ENCODE measurements around the gene TAS2R3. TPM values are rescaled to one million over a fixed set of nuclear protein-coding genes. Genes with fewer than 3 reads are reported as not detected.
"Not testable (repeated sequence)": the region's sequence is repeated elsewhere in the genome, so short reads cannot be mapped to it uniquely, and the experiment has no call there.

TAS2R3 gene
- total RNA-seq, 4 donors from 2014 or later: 0.62 to 4.2 (median 1.5) TPM; not detected in 1

DNA sequence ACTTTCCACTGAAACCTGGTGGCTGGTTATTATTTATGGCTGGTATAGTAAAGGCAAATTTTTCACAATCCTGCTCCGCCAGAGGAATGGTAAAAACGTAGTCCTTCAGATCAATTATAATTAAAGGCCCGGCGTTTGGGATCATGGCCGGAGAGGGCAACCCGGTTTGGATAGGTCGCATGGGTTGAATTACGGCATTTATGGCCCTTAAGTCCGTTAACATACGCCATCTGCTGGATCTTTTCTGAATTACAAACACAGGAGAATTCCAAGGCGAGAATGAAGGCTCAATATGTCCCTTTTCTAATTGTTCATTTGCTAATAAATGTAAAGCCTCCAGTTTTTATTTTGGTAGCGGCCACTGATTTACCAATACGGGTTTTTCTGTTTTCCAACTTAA, 11.3 kb upstream of the TAS2R3 start:
- no peak overlapping the region for H3K27ac ChIP-seq
- TF ChIP-seq, protein P1, sequence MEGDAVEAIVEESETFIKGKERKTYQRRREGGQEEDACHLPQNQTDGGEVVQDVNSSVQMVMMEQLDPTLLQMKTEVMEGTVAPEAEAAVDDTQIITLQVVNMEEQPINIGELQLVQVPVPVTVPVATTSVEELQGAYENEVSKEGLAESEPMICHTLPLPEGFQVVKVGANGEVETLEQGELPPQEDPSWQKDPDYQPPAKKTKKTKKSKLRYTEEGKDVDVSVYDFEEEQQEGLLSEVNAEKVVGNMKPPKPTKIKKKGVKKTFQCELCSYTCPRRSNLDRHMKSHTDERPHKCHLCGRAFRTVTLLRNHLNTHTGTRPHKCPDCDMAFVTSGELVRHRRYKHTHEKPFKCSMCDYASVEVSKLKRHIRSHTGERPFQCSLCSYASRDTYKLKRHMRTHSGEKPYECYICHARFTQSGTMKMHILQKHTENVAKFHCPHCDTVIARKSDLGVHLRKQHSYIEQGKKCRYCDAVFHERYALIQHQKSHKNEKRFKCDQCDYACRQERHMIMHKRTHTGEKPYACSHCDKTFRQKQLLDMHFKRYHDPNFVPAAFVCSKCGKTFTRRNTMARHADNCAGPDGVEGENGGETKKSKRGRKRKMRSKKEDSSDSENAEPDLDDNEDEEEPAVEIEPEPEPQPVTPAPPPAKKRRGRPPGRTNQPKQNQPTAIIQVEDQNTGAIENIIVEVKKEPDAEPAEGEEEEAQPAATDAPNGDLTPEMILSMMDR (IDR thresholded peaks at IDR 0.05): no peak
- TF ChIP-seq POLR2AphosphoS5 (IDR thresholded peaks at IDR 0.05) (no peak), EP300 (IDR thresholded peaks at IDR 0.05) (no peak), POLR2A (IDR thresholded peaks at IDR 0.05) (no peak)
- H3K9me3 ChIP-seq: peaks cover 0 to 29% (median 0%) of the 10 kb centered on the region in 3 donors
- 90 to 99% methylated on average over 11 to 12 of the region's 13 CpGs for WGBS, 2 donors (ENCODE audit: low coverage in 1 of 2)
- ATAC-seq: no peak
- H3K27me3 ChIP-seq: no peaks in the 10 kb centered on the region
- H3K4me1 ChIP-seq: no peaks in the 10 kb centered on the region
- peaks cover 12 to 98% of the 10 kb centered on the region in 2 donors for H3K36me3 ChIP-seq
- H3K4me3 ChIP-seq: no peak overlapping the region

DNA sequence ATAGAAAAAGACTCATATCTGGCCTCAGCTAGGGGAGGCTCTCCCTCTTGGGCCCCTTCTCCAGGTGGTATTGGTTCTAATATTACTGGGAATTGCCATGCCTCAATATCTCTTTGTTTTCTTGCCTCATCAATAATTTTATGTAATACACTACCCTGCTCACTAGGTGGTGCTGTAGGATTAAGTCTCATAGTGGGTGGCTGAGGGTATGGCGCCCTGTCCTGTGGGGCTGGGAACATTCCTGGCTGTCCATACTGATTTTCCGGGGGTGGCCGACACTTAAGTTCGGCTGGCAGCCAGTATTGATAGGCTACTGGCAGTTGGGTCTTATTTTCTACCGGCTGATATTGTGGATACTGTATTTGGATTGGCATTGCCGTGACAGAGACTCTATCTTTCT, 9.0 kb upstream of the TAS2R3 start:
- Histone ChIP-seq H3K27ac (no peak overlapping the region), H3K27me3 (no peaks in the 10 kb centered on the region), H3K36me3 (peaks cover 12 to 97% of the 10 kb centered on the region in 2 donors), H3K4me3 (no peak overlapping the region), H3K9me3 (peaks cover 0 to 29% (median 0%) of the 10 kb centered on the region in 3 donors), H3K4me1 (no peaks in the 10 kb centered on the region)
- ATAC-seq: no peak
- no peak for TF ChIP-seq POLR2AphosphoS5 (IDR thresholded peaks at IDR 0.05)
- no peak for TF ChIP-seq EP300 (IDR thresholded peaks at IDR 0.05)
- TF ChIP-seq, protein P1 (IDR thresholded peaks at IDR 0.05): peak in 1 of 4 experiments; percentile 18
- WGBS, 2 donors (ENCODE audit: low coverage in 1 of 2): 83% methylated on average over 6 of the region's 6 CpGs; no CpG with 5 or more reads in 1 of the 2 donors

DNA sequence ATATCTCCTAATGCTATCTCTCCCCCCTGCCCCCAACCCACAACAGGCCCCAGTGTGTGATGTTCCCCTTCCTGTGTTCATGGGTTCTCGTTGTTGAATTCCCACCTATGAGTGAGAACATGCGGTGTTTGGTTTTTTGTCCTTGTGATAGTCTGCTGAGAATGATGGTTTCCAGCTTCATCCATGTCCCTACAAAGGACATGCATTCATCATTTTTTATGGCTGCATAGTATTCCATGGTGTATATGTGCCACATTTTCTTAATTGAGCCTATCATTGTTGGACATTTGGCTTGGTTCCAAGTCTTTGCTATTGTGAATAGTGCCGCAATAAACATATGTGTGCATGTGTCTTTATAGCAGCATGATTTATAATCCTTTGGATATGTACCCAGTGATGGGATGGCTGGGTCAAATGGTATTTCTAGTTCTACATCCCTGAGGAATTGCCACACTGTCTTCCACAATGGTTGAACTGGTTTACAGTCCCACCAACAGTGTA, 6.2 kb downstream of the TAS2R3 start:
- not testable (repeated sequence) for H3K27ac ChIP-seq, H3K4me1 ChIP-seq, H3K4me3 ChIP-seq, H3K9me3 ChIP-seq, H3K27me3 ChIP-seq, ATAC-seq
- 97% methylated on average over 3 of the region's 3 CpGs; no CpG with 5 or more reads in 1 of the 2 donors for WGBS, 2 donors (ENCODE audit: low coverage in 1 of 2)
- peaks cover 0 to 16% of the 10 kb centered on the region in 2 donors for H3K36me3 ChIP-seq

GRCh38 chr7:141776374-141776773, 12.5 kb downstream of the TAS2R3 start, which contains the start of gene TAS2R4:
Gene TAS2R4, plus strand, starts transcription at chr7:141776674. Its CDS starts 1,815 bp downstream, at chr7:141778489.
- WGBS, 2 donors (ENCODE audit: low coverage in 1 of 2): 100% methylated on average over 1 of the region's 1 CpG

GRCh38 chr7:141785706-141786552, 22.0 kb downstream of the TAS2R3 start:
- ATAC-seq: no peak
- H3K4me3 ChIP-seq: no peak overlapping the region
- H3K27ac ChIP-seq: no peak overlapping the region
- peaks cover 0 to 25% of the 10 kb centered on the region in 2 donors for H3K36me3 ChIP-seq
- no peaks in the 10 kb centered on the region for H3K27me3 ChIP-seq
- TF ChIP-seq POLR2AphosphoS5 (IDR thresholded peaks at IDR 0.05) (no peak), EP300 (IDR thresholded peaks at IDR 0.05) (no peak), POLR2A (IDR thresholded peaks at IDR 0.05) (no peak)
- TF ChIP-seq, protein P1 (IDR thresholded peaks at IDR 0.05): peak; percentile 24 to 61 (median 42)
- 66% methylated on average over 11 to 13 of the region's 13 CpGs for WGBS, 2 donors (ENCODE audit: low coverage in 1 of 2)
- H3K4me1 ChIP-seq: no peaks in the 10 kb centered on the region
- no peaks in the 10 kb centered on the region for H3K9me3 ChIP-seq

More at GRCh38 chr7:141776374-141776773, 12.5 kb downstream of the TAS2R3 start, which contains the start of gene TAS2R4:
- no peaks in the 10 kb centered on the region for H3K27me3 ChIP-seq
- no peak within 1 kb of the TSS for H3K27ac ChIP-seq
- H3K9me3 ChIP-seq: peaks cover 0 to 12% (median 0%) of the 10 kb centered on the region in 3 donors
- no peak for TF ChIP-seq EP300 (IDR thresholded peaks at IDR 0.05)
- TF ChIP-seq, protein P1 (IDR thresholded peaks at IDR 0.05): no peak
- no peak for TF ChIP-seq POLR2A (IDR thresholded peaks at IDR 0.05)
- no peak for TF ChIP-seq POLR2AphosphoS5 (IDR thresholded peaks at IDR 0.05)
- ATAC-seq: no peak
- peaks cover 0 to 57% of the 10 kb centered on the region in 2 donors for H3K36me3 ChIP-seq
- H3K4me3 ChIP-seq: no peak within 1 kb of the TSS
- no peaks in the 10 kb centered on the region for H3K4me1 ChIP-seq
